Measurements from ENCODE around the gene FAM13C. TPM values are rescaled to one million over a fixed set of nuclear protein-coding genes. Genes with fewer than 3 reads are reported as not detected.

FAM13C gene
- total and polyA plus RNA-seq, 9 of the 15 experiments (the other 6 are each of a cell fraction or from before 2014, with no cell fraction given), result not detected

GRCh38 chr10:59284118-59284975 lies 78.0 kb downstream of the FAM13C start:
- ATAC-seq, result no peak
- CTCF ChIA-PET (ENCODE audit: low intra/inter-chr PET ratio), result no interaction called here
- H3K9me1 ChIP-seq (ENCODE audit: control insufficient read depth, insufficient read depth, low read length), result no peaks in the 10 kb centered on the region
- TF ChIP-seq RREB1 (CRISPR knock-in tag; IDR thresholded peaks at IDR 0.05) (no peak), HDAC8 (tag; IDR thresholded peaks at IDR 0.05) (no peak), NFE2L1 (tag; IDR thresholded peaks at IDR 0.05; ENCODE audit: borderline replicate concordance, low read depth) (no peak), ZNF124 (CRISPR knock-in tag; IDR thresholded peaks at IDR 0.05) (no peak), ZNF507 (tag; conservative IDR thresholded peaks at IDR 0.05) (no peak), TCFL5 (CRISPR knock-in tag; conservative IDR thresholded peaks at IDR 0.05) (no peak), SIN3B (IDR thresholded peaks at IDR 0.05; ENCODE audit: low read depth) (no peak), IRF2 (CRISPR knock-in tag; IDR thresholded peaks at IDR 0.05) (no peak), SAFB (IDR thresholded peaks at IDR 0.05; ENCODE audit: borderline replicate concordance, low read depth, low read length) (no peak), ZNF398 (CRISPR knock-in tag; IDR thresholded peaks at IDR 0.05) (no peak), RBBP5 (IDR thresholded peaks at IDR 0.05; ENCODE audit: borderline replicate concordance, insufficient read depth, low read length, poor library complexity, severe bottlenecking) (no peak), MYC (IDR thresholded peaks at IDR 0.05; ENCODE audit: low read depth, low read length) (no peak), MYC (CRISPR knock-in tag; IDR thresholded peaks at IDR 0.05; ENCODE audit: borderline replicate concordance, low read depth) (no peak), ZNF217 (CRISPR knock-in tag; IDR thresholded peaks at IDR 0.05) (no peak), TAF7 (tag; IDR thresholded peaks at IDR 0.05) (no peak)

More at GRCh38 chr10:59284118-59284975, 78.0 kb downstream of the FAM13C start:
- WGBS (ENCODE audit: insufficient coverage, low coverage, missing lambda C conversion rate), result 0% methylated on average over 7 of the region's 7 CpGs
- Histone ChIP-seq H3K27ac (ENCODE audit: extremely low read depth, low read depth, low read length) (no peak overlapping the region), H3K9ac (ENCODE audit: insufficient read depth in 1 of 2, low read depth in 2 of 2, low read length in 2 of 2) (no peak overlapping the region), H4K20me1 (replicated peaks; ENCODE audit: control insufficient read depth, insufficient read depth, low read length) (no peaks in the 10 kb centered on the region), H3K4me3 (no peak overlapping the region), H3K36me3 (ENCODE audit: control insufficient read depth, insufficient read depth, low read length) (no peaks in the 10 kb centered on the region), H3K9me3 (replicated peaks; ENCODE audit: control insufficient read depth, insufficient read depth, low read depth, low read length) (no peaks in the 10 kb centered on the region), H3K27me3 (ENCODE audit: control insufficient read depth in 2 of 2, insufficient read depth in 2 of 2, low read length in 2 of 2) (no peaks in the 10 kb centered on the region), H3K4me1 (replicated peaks in 1 of 2; ENCODE audit: control insufficient read depth in 2 of 2, insufficient read depth in 2 of 2, low read length in 2 of 2) (no peaks in the 10 kb centered on the region), H3K4me2 (ENCODE audit: insufficient read depth, low read length) (no peak overlapping the region), H3K79me2 (ENCODE audit: control insufficient read depth, insufficient read depth, low read length) (no peaks in the 10 kb centered on the region), H2AFZ (ENCODE audit: low read depth, low read length) (no peak overlapping the region)
- POLR2A ChIA-PET, result no interaction called here
- intact Hi-C loops (cut with micrococcal nuclease), result no loop called here
- in situ Hi-C loops (cut with MboI), result no loop called here
- DNase-seq (ENCODE audit: extremely low read depth in 1 of 4, low spot score in 3 of 4) (no peak), FAIRE-seq (no peak)
- no TSS peak for BruUV-seq (replicated peaks)
